HG02623 (cell line): ENCODE results near the gene GSE1.

Experiments
- ATAC-seq: cut with Tn5 transposase; IDR thresholded peaks from one replicate; pipeline ENCODE4 v1.9.1; 2021; ENCODE audit warnings: moderate library complexity; ENCODE audit not compliant: unreplicated experiment

Gene GSE1

DNA sequence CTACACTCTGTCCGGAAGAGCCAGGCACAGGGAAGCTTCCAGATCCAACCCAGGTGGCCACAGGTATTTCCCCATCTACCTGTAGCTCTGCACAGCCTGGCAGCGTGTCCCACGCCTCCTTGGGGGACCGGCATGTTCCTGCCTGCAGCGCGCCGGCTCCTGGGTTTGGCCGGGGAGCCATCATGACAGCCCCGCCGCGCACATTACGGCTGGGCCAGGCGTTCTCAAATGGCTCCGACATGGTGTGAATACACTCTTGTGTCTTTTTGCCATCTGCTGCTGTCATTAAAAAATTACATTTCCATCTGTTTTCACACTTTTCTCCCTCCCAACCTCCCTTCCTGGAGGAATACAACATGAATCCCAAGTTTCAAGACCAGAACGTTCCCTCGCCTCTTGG is 83.7 kb downstream of the GSE1 start:
- no peak for ATAC-seq

- no peak for ATAC-seq
Measured at GRCh38 chr16:85697431-85697830, 84.3 kb downstream of the GSE1 start.

GRCh38 chr16:85698459-85698891 is 85.4 kb downstream of the GSE1 start:
- ATAC-seq: no peak

GRCh38 chr16:85698935-85699558 is 85.9 kb downstream of the GSE1 start:
- ATAC-seq: no peak

- ATAC-seq: no peak
Measured at GRCh38 chr16:85699628-85700027, 86.5 kb downstream of the GSE1 start.

GRCh38 chr16:85704011-85704410 is 90.9 kb downstream of the GSE1 start:
- ATAC-seq: no peak

DNA sequence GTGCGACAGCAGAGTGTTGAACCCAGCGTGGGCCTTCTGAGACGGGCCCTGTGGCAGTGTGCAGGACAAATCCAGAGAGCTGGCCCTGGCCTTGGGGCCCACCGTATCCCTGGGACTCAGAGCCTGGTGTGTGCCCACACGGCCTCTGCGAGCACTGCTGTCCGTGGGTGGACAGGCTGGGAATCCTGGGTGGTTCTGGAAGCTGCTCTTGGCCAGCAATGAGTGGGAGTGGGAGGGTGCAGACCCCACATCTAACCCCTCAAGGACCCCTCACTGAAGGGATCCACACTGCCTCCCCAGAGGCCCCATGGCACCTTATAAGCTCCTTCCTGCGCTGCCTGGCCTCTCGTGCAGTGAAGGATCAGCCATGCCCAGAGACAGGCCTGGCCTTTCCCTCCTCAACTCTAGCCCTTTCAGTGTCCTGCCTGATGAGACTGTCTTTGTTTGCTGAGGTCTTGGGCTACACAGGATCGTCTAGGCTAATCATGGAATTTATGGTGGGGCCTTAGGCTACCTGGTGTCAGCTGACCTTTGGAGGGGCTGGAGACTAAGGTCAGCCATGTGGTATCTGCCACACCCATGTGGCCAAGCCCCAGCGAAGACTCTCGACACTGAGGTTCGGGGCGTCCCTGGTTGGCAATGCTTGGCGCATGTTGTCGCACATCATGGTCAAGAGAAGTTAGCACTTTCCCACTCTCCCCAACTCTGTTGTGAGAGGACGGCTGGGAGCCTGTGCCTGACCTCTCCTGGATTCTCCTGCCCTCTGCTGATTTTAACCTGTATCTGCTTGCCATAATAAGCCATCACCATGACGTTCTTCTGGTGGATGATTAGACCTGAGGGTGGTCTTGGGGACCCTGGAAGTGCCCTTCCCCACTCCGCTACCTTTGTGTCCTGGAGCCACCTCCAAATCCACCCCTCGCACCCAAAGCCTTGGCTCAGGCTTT is 92.1 kb downstream of the GSE1 start:
- ATAC-seq: no peak

DNA sequence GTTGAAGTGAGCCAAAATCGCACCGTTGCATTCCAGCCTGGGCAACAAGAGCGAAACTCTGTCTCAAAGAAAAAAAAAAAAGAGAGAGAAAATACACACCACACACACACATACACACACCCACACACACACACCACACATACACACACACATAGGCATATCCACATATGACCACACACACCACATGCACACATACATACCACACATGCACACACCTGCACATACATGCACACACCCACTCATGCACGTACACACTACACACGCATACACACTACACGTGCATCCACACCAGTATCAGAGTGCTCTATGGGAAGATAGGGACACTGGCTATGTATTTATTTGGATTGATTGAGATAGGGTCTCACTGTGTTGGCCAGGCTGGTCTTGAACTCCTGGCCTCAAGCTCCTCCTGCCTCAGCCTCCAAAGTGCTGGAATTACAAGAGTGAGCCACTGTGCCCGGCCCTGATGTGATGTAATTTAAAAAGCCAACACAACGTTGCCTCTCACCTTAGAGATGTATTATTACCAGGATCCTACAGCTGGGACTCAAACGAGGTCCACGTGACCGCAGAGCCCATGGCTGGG is 93.4 kb downstream of the GSE1 start:
- ATAC-seq: no peak

DNA sequence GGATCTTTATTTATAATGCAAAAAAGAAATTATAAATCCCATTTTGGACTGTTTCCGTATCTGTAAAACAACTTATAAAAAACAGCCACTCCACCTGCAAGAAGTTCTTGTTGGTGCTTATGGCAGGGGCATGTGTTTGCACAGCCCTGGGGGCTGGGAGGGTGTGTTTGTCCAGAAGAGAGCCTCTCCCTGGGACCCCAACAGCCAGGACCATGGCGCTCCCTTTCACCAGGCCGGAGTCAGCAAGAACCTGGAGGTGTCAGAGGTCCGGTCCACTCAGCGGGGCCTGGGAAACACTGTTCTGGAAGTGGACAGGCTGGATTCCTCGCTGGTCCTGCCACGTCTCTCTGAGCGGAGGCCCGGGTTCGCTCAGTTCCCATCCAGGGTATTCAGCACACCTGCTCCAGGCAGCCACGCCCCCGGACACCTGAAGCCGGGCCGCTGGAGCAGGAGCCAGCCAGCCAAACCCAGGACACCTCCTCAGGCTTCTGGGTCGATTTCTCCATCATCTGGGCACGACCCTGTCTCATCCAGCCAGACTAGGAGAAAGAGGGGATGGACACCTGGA is 94.5 kb downstream of the GSE1 start:
- no peak for ATAC-seq

- ATAC-seq: no peak
Measured at GRCh38 chr16:85708338-85708737, 95.2 kb downstream of the GSE1 start.

DNA sequence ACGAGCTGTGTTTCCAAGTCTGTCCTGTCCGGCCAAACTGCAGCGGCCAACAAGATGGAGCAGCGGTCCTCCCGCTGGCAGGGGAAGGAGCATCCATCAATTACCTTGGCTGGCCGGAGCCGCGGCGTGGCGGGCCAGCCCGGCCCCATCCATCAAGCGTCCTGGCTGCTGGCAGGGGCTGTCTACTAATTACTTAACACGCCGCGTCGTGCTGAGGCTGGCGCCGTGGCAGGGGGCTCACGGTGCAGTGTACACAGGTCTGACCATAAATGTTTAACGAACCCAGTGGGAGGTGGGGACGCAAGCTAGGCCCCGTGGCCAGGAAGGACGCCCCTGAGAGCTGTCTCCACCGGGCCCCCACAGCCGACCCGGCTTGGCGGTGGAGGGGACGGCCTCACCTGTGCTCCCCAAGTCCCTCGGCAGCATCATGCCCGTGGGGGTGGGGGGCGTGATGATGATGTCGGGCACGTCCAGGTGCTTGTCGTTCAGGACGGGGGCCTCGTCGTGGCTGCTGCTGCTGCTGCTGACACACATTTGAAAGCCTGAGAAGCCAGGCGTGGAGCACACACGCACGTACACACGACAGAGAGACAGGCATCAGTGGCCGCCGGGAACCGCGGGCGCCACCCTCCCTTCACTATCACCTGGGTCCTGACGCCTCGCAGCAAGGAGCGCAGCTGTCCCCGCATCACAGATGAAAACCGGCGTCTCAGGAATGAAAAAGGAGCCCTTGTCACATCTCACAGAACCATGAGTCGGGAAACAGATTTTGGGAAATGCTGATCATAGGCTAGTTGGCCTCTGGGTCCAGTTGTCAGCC is 96.9 kb downstream of the GSE1 start:
- no peak for ATAC-seq

GRCh38 chr16:85710732-85711131 is 97.6 kb downstream of the GSE1 start:
- no peak for ATAC-seq

DNA sequence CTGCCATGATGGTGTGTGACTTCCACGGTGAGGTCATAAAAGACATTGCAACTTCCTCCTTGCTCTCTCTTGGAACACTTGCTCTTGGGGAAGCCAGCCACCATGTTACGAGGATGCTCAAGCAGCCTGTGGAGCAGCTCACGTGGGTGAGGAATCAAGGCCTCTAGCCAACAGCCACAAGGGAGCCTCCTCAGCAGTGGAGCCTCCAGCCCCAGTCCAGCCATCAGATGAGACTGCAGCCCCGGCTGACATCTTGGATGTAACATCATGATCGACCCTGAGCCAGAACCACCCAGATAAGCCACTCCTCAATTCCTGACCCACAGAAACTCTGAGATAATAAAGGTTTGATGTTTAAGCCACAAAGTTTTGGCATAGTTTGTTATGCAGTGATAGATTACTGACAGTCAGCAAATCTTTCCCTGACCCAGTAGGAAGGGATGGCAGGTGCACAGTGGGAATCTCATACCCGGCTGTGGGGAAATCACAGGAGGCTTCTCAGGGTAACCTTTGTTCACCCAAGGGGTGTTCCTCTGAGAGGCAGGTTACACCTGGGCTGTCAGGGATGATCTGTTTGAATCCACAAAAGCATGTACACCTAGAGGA is 99.0 kb downstream of the GSE1 start:
- no peak for ATAC-seq

GRCh38 chr16:85712801-85713200 is 99.7 kb downstream of the GSE1 start:
- no peak for ATAC-seq

DNA sequence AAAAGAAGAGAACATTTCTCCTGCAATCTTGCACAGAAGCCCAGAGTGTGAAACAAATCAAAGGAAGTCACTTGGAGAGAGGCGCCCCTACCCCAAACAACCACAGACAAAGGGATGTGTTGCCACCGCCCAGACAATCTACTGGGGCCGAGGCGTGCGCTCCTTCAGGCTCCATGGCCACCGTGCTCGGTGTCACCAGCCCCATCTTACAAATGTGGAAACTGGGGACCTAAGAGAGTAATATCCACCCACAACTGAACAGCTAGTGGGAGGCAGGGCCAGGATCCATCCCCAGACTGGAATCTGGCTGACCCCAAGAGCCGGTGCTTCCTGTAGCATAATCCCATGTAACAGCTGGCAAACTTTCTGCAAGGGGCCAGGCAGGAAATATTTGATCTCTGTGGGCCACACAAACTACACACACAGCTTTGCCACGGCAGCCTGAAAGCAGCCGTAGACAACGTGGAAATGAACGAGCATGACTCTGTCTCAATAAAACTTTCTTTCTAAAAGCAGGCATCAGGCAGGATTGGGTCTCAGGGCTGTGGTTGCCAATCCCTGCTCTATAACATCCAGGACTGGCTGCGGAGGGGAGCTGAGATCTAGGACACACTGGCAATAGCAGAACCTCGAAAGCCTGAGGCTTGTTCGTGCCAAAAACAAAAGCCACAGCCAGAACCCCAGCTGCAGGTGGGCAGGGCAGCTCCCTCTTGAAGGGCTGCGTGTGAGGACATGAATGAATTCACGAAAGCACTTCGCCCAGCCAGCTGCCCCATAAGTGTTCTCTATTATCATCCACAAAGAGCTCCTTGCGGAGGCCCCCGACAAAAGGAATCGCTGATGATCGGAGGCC is 102.3 kb downstream of the GSE1 start:
- no peak for ATAC-seq

GRCh38 chr16:85716022-85716679 is 103.0 kb downstream of the GSE1 start:
- no peak for ATAC-seq

DNA sequence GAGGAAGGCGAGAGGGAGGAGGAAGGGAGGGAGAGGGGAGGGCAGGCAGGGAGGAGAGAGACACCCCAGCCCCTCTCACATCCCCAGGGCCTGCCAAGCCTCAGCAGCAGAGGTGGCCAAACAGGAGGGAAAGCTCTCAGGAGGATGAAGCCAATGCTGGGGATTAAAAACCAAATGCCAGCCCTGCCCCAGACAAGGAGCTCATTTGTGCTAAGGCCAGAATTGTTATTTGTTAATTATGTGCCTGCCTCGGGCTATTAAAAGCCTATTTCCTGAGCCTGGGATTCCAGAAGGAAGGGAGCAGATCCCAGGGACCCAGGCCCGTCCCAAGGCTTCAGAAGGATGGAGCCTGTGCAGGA is 103.5 kb downstream of the GSE1 start:
- ATAC-seq: no peak

DNA sequence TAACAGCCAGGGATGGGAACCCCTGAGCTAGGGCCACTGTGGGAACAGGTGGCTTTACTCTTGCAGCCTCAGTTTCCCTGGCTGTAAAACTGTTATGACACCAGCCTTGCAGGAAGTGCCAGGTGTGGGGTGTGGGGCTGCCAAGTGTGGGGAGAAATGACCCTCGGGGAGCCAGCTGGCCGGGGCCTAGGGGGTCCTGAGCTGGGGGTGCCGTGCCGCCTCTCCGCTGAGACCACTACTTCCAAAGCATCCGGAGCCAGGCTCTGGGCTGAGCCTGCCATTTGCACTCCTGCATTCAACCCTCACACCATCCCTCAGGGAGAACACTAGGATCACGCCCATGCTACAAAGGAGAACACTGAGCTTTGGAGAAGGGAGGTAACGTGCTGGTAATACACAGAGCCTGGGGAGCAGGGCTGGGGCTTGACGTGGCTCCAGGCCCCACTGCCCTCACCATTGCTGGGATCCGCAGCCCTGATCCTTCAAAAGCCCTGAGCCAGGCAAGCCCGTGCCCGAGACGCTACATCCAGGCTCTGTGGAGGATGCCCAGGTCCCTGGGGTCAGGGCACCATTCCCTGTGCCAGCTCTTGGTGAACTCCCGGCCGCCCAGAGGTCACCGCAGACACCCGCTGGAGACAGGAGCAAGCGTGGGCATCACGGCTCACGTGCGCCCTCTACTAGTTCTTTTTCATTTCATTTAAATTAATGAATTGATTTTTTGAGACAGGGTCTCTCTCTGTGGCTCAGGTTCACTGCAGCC is 104.5 kb downstream of the GSE1 start:
- ATAC-seq: no peak
